Measurements from ENCODE around the gene NRBF2. TPM values are rescaled to one million over a fixed set of nuclear protein-coding genes. Genes with fewer than 3 reads are reported as not detected.
A peak's percentile ranks its signal among the peaks of the same experiment; 100 is the strongest.

The NRBF2 gene
- total and polyA plus RNA-seq, 9 of the 15 experiments (the other 6 are each of a cell fraction or from before 2014, with no cell fraction given) = 20.8 to 52.1 (median 30.5) TPM

DNA sequence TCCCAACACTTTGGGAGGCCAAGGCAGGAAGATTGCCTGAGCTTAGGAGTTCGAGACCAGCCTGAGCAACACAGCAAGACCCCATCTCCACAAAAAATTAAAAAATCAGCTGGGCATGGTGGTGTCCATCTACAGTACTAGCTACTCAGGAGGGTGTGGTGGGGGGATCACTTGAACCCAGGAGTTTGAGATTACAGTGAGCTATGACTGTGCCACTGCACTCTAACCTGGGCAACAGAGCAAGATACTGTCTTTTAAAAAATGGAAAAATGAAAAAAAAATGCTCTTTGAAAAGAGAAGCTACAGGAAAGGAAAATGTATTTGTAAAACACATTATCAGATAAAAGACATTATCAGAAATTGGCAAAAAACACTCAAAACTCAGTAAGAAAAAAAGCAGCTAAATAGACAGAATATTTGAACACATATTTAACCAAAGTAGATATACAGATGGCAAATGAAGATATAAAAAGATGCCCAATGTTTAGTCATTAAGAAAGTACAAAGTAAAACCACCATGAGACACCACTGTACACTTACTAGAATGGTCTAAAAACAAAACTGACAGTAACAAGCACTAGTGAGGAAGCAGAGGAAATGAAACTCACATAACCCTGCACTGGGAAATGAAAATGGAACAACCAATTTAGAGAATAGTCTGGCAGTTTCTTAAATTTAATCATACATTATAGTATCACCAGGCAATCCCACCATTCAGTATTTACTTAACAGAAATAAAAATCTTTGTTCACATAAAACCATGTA, 40.5 kb downstream of the NRBF2 start (continued):
- no peak for TF ChIP-seq POLR3A (IDR thresholded peaks at IDR 0.05; ENCODE audit: borderline replicate concordance, extremely low read depth, insufficient read depth, insufficient read length)

DNA sequence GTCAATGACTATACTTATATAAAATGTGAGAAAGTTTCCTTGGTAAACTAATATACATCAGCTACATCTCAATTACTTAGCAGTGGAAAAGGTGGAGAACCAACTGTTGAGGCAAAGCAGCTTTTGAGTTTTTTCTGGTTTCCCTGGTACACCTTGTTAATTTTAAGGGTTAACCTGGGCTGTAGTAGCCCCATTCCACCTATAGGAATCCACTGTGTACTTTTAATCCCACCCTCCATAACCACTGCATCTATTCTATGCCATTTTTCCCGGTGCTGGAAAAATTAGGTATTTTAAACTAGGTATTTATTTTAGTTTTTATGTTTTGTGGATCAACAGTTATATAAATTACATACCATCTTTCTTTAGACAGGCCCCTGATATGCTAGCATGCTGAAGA, 42.4 kb downstream of the NRBF2 start:
- H3K79me2 ChIP-seq (ENCODE audit: control insufficient read depth, insufficient read depth, low read length) = no peaks in the 10 kb centered on the region
- H3K4me2 ChIP-seq (ENCODE audit: insufficient read depth, low read length) = no peak overlapping the region
- no peak overlapping the region for H3K27ac ChIP-seq (ENCODE audit: extremely low read depth, low read depth, low read length)
- DNase-seq (ENCODE audit: extremely low read depth in 1 of 4, low spot score in 3 of 4) (peak in 2 of 4 experiments; percentile 28 to 30), ATAC-seq (peak; percentile 54; the same call in 2 of the 3 replicates), FAIRE-seq (no peak)
- ChIA-PET CTCF (ENCODE audit: low intra/inter-chr PET ratio) (no interaction called here), POLR2A (interaction anchor here (0.7 kb wide), 1 partner anchor 544 kb away, joined by 3 read pairs; no protein-coding TSS in a partner anchor)
- no peaks in the 10 kb centered on the region for H3K9me3 ChIP-seq (replicated peaks; ENCODE audit: control insufficient read depth, insufficient read depth, low read depth, low read length)
- no peaks in the 10 kb centered on the region for H3K9me1 ChIP-seq (ENCODE audit: control insufficient read depth, insufficient read depth, low read length)
- intact Hi-C loops (cut with micrococcal nuclease) = no loop called here
- peaks cover 79% of the 10 kb centered on the region for H3K36me3 ChIP-seq (ENCODE audit: control insufficient read depth, insufficient read depth, low read length)
- no peaks in the 10 kb centered on the region for H3K27me3 ChIP-seq (ENCODE audit: control insufficient read depth in 2 of 2, insufficient read depth in 2 of 2, low read length in 2 of 2)
- 79% methylated on average over 1 of the region's 1 CpG for WGBS (ENCODE audit: insufficient coverage, low coverage, missing lambda C conversion rate)
- H3K9ac ChIP-seq (ENCODE audit: insufficient read depth in 1 of 2, low read depth in 2 of 2, low read length in 2 of 2) = no peak overlapping the region
- H3K4me1 ChIP-seq (replicated peaks in 1 of 2; ENCODE audit: control insufficient read depth in 2 of 2, insufficient read depth in 2 of 2, low read length in 2 of 2) = no peaks in the 10 kb centered on the region
- in situ Hi-C loops (cut with MboI) = no loop called here
- no peak overlapping the region for H2AFZ ChIP-seq (ENCODE audit: low read depth, low read length)
- no peak overlapping the region for H3K4me3 ChIP-seq
- H4K20me1 ChIP-seq (replicated peaks; ENCODE audit: control insufficient read depth, insufficient read depth, low read length) = no peaks in the 10 kb centered on the region
- BruUV-seq (replicated peaks) = no TSS peak
- TF ChIP-seq PCBP1 (IDR thresholded peaks at IDR 0.05; ENCODE audit: low read depth, low read length, poor library complexity, severe bottlenecking) (no peak), ZNF274 (IDR thresholded peaks at IDR 0.05; ENCODE audit: borderline replicate concordance, low read depth, low read length) (no peak), BRF1 (IDR thresholded peaks at IDR 0.05; ENCODE audit: borderline replicate concordance, extremely low read depth, insufficient read length) (no peak), EWSR1 (IDR thresholded peaks at IDR 0.05; ENCODE audit: borderline replicate concordance, low read depth, partially characterized antibody) (no peak), NR1H2 (CRISPR knock-in tag; IDR thresholded peaks at IDR 0.05) (no peak), ETS2 (tag; IDR thresholded peaks at IDR 0.05; ENCODE audit: borderline replicate concordance, poor library complexity, severe bottlenecking) (no peak), TBL1XR1 (IDR thresholded peaks at IDR 0.05; ENCODE audit: low read length in 2 of 2) (no peak), RFX1 (IDR thresholded peaks at IDR 0.05) (no peak)
- TF ChIP-seq, protein P1, sequence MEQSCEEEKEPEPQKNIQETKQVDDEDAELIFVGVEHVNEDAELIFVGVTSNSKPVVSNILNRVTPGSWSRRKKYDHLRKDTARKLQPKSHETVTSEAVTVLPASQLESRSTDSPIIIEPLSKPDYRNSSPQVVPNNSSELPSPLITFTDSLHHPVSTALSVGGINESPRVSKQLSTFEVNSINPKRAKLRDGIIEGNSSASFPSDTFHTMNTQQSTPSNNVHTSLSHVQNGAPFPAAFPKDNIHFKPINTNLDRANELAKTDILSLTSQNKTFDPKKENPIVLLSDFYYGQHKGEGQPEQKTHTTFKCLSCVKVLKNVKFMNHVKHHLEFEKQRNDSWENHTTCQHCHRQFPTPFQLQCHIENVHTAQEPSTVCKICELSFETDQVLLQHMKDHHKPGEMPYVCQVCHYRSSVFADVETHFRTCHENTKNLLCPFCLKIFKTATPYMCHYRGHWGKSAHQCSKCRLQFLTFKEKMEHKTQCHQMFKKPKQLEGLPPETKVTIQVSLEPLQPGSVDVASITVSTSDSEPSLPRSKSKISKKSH (CRISPR knock-in tag; IDR thresholded peaks at IDR 0.05) = no peak
- TF ChIP-seq, protein P2, sequence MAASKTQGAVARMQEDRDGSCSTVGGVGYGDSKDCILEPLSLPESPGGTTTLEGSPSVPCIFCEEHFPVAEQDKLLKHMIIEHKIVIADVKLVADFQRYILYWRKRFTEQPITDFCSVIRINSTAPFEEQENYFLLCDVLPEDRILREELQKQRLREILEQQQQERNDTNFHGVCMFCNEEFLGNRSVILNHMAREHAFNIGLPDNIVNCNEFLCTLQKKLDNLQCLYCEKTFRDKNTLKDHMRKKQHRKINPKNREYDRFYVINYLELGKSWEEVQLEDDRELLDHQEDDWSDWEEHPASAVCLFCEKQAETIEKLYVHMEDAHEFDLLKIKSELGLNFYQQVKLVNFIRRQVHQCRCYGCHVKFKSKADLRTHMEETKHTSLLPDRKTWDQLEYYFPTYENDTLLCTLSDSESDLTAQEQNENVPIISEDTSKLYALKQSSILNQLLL (CRISPR knock-in tag; IDR thresholded peaks at IDR 0.05; ENCODE audit: borderline replicate concordance) = no peak
- TF ChIP-seq, protein P3, sequence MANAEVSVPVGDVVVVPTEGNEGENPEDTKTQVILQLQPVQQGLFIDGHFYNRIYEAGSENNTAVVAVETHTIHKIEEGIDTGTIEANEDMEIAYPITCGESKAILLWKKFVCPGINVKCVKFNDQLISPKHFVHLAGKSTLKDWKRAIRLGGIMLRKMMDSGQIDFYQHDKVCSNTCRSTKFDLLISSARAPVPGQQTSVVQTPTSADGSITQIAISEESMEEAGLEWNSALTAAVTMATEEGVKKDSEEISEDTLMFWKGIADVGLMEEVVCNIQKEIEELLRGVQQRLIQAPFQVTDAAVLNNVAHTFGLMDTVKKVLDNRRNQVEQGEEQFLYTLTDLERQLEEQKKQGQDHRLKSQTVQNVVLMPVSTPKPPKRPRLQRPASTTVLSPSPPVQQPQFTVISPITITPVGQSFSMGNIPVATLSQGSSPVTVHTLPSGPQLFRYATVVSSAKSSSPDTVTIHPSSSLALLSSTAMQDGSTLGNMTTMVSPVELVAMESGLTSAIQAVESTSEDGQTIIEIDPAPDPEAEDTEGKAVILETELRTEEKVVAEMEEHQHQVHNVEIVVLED (CRISPR knock-in tag; IDR thresholded peaks at IDR 0.05) = no peak
